ENCODE results near the gene ATOX1.
"Not testable (repeated sequence)": the region's sequence is repeated elsewhere in the genome, so short reads cannot be mapped to it uniquely, and the experiment has no call there.

ATOX1 gene

GRCh38 chr5:151703780-151704179 lies 54.7 kb downstream of the ATOX1 start:
- Histone ChIP-seq H3K27me3 (no peaks in the 10 kb centered on the region), H3K27ac (no peak overlapping the region), H3K4me3 (ENCODE audit: low read depth in 1 of 2, low read length in 1 of 2) (no peak overlapping the region), H3K9me3 (no peaks in the 10 kb centered on the region), H3K4me1 (ENCODE audit: control insufficient read depth in 1 of 2, insufficient read depth in 1 of 2, low read depth in 1 of 2, low read length in 1 of 2) (no peaks in the 10 kb centered on the region), H3K36me3 (no peaks in the 10 kb centered on the region)
- no peak for TF ChIP-seq CTCF (IDR thresholded peaks at IDR 0.05)

GRCh38 chr5:151703227-151703626 lies 55.2 kb downstream of the ATOX1 start:
- H3K4me1 ChIP-seq (ENCODE audit: control insufficient read depth in 1 of 2, insufficient read depth in 1 of 2, low read depth in 1 of 2, low read length in 1 of 2): no peaks in the 10 kb centered on the region
- no peak overlapping the region for H3K4me3 ChIP-seq (ENCODE audit: low read depth in 1 of 2, low read length in 1 of 2)
- no peak for TF ChIP-seq CTCF (IDR thresholded peaks at IDR 0.05)
- no peaks in the 10 kb centered on the region for H3K27me3 ChIP-seq
- no peaks in the 10 kb centered on the region for H3K36me3 ChIP-seq
- H3K27ac ChIP-seq: no peak overlapping the region
- H3K9me3 ChIP-seq: no peaks in the 10 kb centered on the region

- Histone ChIP-seq H3K4me1 (ENCODE audit: control insufficient read depth in 1 of 2, insufficient read depth in 1 of 2, low read depth in 1 of 2, low read length in 1 of 2) (no peaks in the 10 kb centered on the region), H3K36me3 (no peaks in the 10 kb centered on the region), H3K27me3 (no peaks in the 10 kb centered on the region), H3K27ac (no peak overlapping the region), H3K9me3 (no peaks in the 10 kb centered on the region), H3K4me3 (ENCODE audit: low read depth in 1 of 2, low read length in 1 of 2) (no peak overlapping the region)
- TF ChIP-seq CTCF (IDR thresholded peaks at IDR 0.05): no peak
These were observed 57.6 kb downstream of the ATOX1 start for GRCh38 chr5:151700820-151701219.

- TF ChIP-seq CTCF (IDR thresholded peaks at IDR 0.05): no peak
- Histone ChIP-seq H3K4me1 (ENCODE audit: control insufficient read depth in 1 of 2, insufficient read depth in 1 of 2, low read depth in 1 of 2, low read length in 1 of 2) (no peaks in the 10 kb centered on the region), H3K9me3 (no peaks in the 10 kb centered on the region), H3K27ac (no peak overlapping the region), H3K36me3 (no peaks in the 10 kb centered on the region), H3K27me3 (no peaks in the 10 kb centered on the region), H3K4me3 (ENCODE audit: low read depth in 1 of 2, low read length in 1 of 2) (no peak overlapping the region)
These were observed 58.1 kb downstream of the ATOX1 start for GRCh38 chr5:151700296-151700695.

GRCh38 chr5:151699071-151699901 lies 59.1 kb downstream of the ATOX1 start:
- Histone ChIP-seq H3K36me3 (no peaks in the 10 kb centered on the region), H3K4me3 (ENCODE audit: low read depth in 1 of 2, low read length in 1 of 2) (no peak overlapping the region), H3K27ac (no peak overlapping the region), H3K4me1 (ENCODE audit: control insufficient read depth in 1 of 2, insufficient read depth in 1 of 2, low read depth in 1 of 2, low read length in 1 of 2) (no peaks in the 10 kb centered on the region), H3K27me3 (no peaks in the 10 kb centered on the region), H3K9me3 (no peaks in the 10 kb centered on the region)
- TF ChIP-seq CTCF (IDR thresholded peaks at IDR 0.05): no peak

GRCh38 chr5:151698081-151698480 lies 60.4 kb downstream of the ATOX1 start:
- H3K27ac ChIP-seq; H3K4me1 ChIP-seq (ENCODE audit: control insufficient read depth in 1 of 2, insufficient read depth in 1 of 2, low read depth in 1 of 2, low read length in 1 of 2); H3K9me3 ChIP-seq; H3K36me3 ChIP-seq; H3K4me3 ChIP-seq (ENCODE audit: low read depth in 1 of 2, low read length in 1 of 2); H3K27me3 ChIP-seq: not testable (repeated sequence)
